Rectal smooth muscle tissue (tissue), 1 donor: Measurements from ENCODE around the gene PHACTR3.
A peak's percentile ranks its signal among the peaks of the same experiment; 100 is the strongest.

Experiments
- H3K27ac ChIP-seq: one replicate; pipeline ENCODE4 v1.7.0; 2013; ENCODE audit warnings: low read depth, low read length, inconsistent platforms
- H3K27me3 ChIP-seq: one replicate; pipeline ENCODE4 v1.7.0; 2013; ENCODE audit warnings: low read length; ENCODE audit not compliant: control insufficient read depth, insufficient read depth
- H3K36me3 ChIP-seq: one replicate; pipeline ENCODE4 v1.7.0; 2013; ENCODE audit warnings: low read length; ENCODE audit not compliant: control insufficient read depth, insufficient read depth
- H3K4me1 ChIP-seq: one replicate; pipeline ENCODE4 v1.7.0; 2013; ENCODE audit warnings: low read length; ENCODE audit not compliant: control insufficient read depth, insufficient read depth
- H3K4me3 ChIP-seq: one replicate; pipeline ENCODE4 v1.7.0; 2013; ENCODE audit warnings: low read length
- H3K9ac ChIP-seq: one replicate; pipeline ENCODE4 v1.7.0; 2013; ENCODE audit warnings: low read length

Gene PHACTR3

GRCh38 chr20:59566631-59567524 lies 37.5 kb upstream of the PHACTR3 start:
- Histone ChIP-seq H3K9ac (no peak overlapping the region), H3K4me3 (no peak overlapping the region), H3K27me3 (no peaks in the 10 kb centered on the region), H3K4me1 (no peaks in the 10 kb centered on the region), H3K36me3 (no peaks in the 10 kb centered on the region), H3K27ac (no peak overlapping the region)

- Histone ChIP-seq H3K4me3 (no peak overlapping the region), H3K27me3 (no peaks in the 10 kb centered on the region), H3K9ac (no peak overlapping the region), H3K27ac (no peak overlapping the region), H3K4me1 (no peaks in the 10 kb centered on the region), H3K36me3 (no peaks in the 10 kb centered on the region)
These were observed 36.5 kb upstream of the PHACTR3 start for GRCh38 chr20:59567585-59568508.

GRCh38 chr20:59568509-59569024 lies 35.8 kb upstream of the PHACTR3 start:
- H3K4me3 ChIP-seq, result no peak overlapping the region
- H3K27ac ChIP-seq, result no peak overlapping the region
- no peaks in the 10 kb centered on the region for H3K27me3 ChIP-seq
- H3K4me1 ChIP-seq, result no peaks in the 10 kb centered on the region
- no peaks in the 10 kb centered on the region for H3K36me3 ChIP-seq
- no peak overlapping the region for H3K9ac ChIP-seq

- Histone ChIP-seq H3K27me3 (peaks cover under 1% of the 10 kb centered on the region), H3K36me3 (no peaks in the 10 kb centered on the region), H3K27ac (no peak overlapping the region), H3K9ac (no peak overlapping the region), H3K4me1 (no peaks in the 10 kb centered on the region), H3K4me3 (no peak overlapping the region)
These were observed 35.0 kb upstream of the PHACTR3 start for GRCh38 chr20:59569305-59569704.

GRCh38 chr20:59571151-59571550 lies 33.2 kb upstream of the PHACTR3 start:
- H3K27ac ChIP-seq, result no peak overlapping the region
- H3K36me3 ChIP-seq, result no peaks in the 10 kb centered on the region
- H3K27me3 ChIP-seq, result peaks cover 12% of the 10 kb centered on the region
- no peaks in the 10 kb centered on the region for H3K4me1 ChIP-seq
- H3K4me3 ChIP-seq, result no peak overlapping the region
- H3K9ac ChIP-seq, result no peak overlapping the region

DNA sequence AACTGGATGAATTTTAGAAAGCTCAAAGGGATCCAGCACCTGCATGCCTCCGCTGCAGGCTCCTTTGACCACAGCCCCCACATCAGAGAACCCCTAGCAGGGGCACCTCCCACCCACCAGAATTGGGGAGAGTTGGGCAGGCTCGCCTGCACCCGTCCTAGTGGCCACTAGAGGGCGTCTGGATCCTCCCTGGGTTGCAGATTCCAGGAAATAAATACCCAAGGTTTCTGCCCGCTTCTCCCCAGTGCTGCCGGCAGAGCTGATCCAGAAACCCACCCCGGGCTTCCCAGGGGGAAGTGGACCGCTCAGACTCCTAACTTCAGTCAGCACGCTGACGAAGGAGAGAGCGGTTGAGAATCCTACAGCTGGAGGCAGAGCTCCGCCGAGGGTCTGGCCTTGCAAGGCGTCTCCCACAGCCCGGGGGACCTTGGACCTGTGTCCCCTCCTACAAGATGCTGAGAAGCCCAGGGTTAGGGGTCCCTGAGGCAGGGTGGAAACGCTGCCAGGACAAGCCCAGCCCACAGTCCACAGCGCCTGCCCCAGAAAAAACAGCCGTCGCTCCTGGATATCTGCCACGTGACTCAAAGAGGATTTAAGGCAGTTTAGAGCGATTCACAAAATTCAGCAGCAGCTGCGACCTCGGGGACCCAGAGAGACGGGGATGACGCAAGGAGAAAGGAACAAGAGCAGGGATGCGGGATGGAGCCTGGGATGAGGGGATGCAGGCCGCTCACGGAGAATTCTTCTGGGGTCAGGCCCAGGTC lies 32.6 kb upstream of the PHACTR3 start:
- H3K27me3 ChIP-seq, result peaks cover 17% of the 10 kb centered on the region

GRCh38 chr20:59572515-59572914 lies 31.8 kb upstream of the PHACTR3 start:
- Histone ChIP-seq H3K27ac (no peak overlapping the region), H3K36me3 (no peaks in the 10 kb centered on the region), H3K27me3 (peaks cover 18% of the 10 kb centered on the region), H3K4me3 (no peak overlapping the region), H3K4me1 (no peaks in the 10 kb centered on the region), H3K9ac (no peak overlapping the region)

More for the DNA sequence above, 32.6 kb upstream of the PHACTR3 start:
- no peaks in the 10 kb centered on the region for H3K4me1 ChIP-seq
- H3K36me3 ChIP-seq, result no peaks in the 10 kb centered on the region
- H3K27ac ChIP-seq, result no peak overlapping the region
- H3K4me3 ChIP-seq, result peak overlapping the region; percentile 67
- no peak overlapping the region for H3K9ac ChIP-seq

DNA sequence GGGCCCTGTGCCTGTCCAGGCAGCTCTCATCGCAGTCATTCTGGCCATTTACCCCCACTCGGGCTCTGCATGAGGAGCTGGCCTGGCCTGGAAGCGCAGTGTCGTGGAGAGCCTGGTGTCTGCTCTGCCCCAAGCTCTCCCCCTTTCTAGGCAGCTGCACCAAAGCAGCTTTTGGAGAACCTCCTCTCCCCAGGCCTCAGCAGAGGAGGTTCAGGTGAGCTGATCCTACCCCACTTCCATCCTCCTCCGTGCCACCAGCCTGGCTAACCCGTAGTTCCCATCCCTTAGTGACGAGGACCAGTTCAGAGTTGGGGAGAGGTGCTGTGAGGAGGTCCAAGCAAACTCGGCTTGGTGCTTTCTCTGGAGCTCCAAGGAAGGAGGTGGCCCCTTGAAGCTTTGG lies 30.5 kb upstream of the PHACTR3 start:
- H3K9ac ChIP-seq, result no peak overlapping the region
- H3K4me3 ChIP-seq, result no peak overlapping the region
- no peaks in the 10 kb centered on the region for H3K36me3 ChIP-seq
- H3K27ac ChIP-seq, result no peak overlapping the region
- peaks cover 24% of the 10 kb centered on the region for H3K27me3 ChIP-seq
- no peaks in the 10 kb centered on the region for H3K4me1 ChIP-seq

- Histone ChIP-seq H3K4me3 (no peak overlapping the region), H3K9ac (no peak overlapping the region), H3K27ac (no peak overlapping the region), H3K36me3 (no peaks in the 10 kb centered on the region), H3K4me1 (no peaks in the 10 kb centered on the region), H3K27me3 (peaks cover 24% of the 10 kb centered on the region)
These were observed 30.0 kb upstream of the PHACTR3 start for GRCh38 chr20:59574308-59574707.

DNA sequence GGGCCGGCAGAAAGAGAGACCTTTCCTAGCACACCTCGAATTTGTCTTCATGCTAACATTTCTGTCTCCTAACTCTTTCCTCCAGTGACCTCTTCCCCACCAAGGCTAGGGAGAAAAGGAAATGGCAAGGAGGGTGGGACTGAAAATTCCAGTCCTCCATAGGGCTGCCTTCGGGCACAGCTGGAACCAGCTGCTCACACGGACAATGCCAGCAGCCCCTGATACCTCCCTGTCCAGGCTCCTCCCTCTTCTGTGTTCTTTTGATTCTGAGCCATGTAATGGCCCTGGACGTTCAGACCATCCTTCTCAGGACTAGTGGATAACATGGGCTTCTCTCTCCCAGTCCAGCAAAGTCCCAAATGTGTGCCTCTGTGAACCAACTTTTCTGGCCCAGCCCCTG lies 29.1 kb upstream of the PHACTR3 start:
- H3K36me3 ChIP-seq, result no peaks in the 10 kb centered on the region
- peaks cover 27% of the 10 kb centered on the region for H3K27me3 ChIP-seq
- H3K27ac ChIP-seq, result no peak overlapping the region
- no peaks in the 10 kb centered on the region for H3K4me1 ChIP-seq
- no peak overlapping the region for H3K4me3 ChIP-seq
- no peak overlapping the region for H3K9ac ChIP-seq

DNA sequence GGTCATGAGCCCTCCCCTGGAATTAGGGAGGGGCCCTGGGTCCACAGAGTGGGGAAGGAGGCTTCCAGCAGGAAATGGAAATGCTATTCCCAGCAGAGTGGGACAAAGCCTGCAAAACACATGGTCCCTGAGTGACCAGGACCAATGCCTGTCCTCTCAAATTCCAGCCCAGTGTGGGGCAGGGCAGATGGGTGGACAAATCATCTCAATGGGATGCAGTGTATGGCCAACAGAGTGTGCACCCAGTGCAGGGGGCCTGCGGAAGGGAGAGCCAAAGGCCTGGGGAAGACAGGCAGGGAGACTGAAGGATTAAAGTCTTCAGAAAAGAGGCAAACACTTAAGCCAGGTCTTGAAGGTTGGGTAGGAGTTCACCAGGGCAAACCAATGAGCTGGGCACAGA lies 28.7 kb upstream of the PHACTR3 start:
- no peak overlapping the region for H3K9ac ChIP-seq
- peaks cover 27% of the 10 kb centered on the region for H3K27me3 ChIP-seq
- no peaks in the 10 kb centered on the region for H3K4me1 ChIP-seq
- H3K36me3 ChIP-seq, result no peaks in the 10 kb centered on the region
- no peak overlapping the region for H3K27ac ChIP-seq
- H3K4me3 ChIP-seq, result no peak overlapping the region
